ENCODE data around the gene ACTN4.

- TF ChIP-seq, protein P1, sequence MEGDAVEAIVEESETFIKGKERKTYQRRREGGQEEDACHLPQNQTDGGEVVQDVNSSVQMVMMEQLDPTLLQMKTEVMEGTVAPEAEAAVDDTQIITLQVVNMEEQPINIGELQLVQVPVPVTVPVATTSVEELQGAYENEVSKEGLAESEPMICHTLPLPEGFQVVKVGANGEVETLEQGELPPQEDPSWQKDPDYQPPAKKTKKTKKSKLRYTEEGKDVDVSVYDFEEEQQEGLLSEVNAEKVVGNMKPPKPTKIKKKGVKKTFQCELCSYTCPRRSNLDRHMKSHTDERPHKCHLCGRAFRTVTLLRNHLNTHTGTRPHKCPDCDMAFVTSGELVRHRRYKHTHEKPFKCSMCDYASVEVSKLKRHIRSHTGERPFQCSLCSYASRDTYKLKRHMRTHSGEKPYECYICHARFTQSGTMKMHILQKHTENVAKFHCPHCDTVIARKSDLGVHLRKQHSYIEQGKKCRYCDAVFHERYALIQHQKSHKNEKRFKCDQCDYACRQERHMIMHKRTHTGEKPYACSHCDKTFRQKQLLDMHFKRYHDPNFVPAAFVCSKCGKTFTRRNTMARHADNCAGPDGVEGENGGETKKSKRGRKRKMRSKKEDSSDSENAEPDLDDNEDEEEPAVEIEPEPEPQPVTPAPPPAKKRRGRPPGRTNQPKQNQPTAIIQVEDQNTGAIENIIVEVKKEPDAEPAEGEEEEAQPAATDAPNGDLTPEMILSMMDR (IDR thresholded peaks at IDR 0.05; ENCODE audit: borderline replicate concordance, extremely low read depth, low read length, poor library complexity, severe bottlenecking) = no peak
- TF ChIP-seq EZH2 (IDR thresholded peaks at IDR 0.05; ENCODE audit: borderline replicate concordance, low read depth, low read length, severe bottlenecking) = no peak
These were observed 88.6 kb downstream of the ACTN4 start for GRCh38 chr19:38736036-38736412.

Measured in DND-41 (cell line).